PC-3 (cell line): ENCODE measurements around the gene USP9Y.

Experiments
- EZH2 ChIP-seq: fragments of 300-600 bp; sonication (generic); IDR thresholded peaks from one replicate; pipeline ENCODE4 v1.6.1; 2017; ENCODE audit warnings: antibody characterized with exemption, mild to moderate bottlenecking, low read length; ENCODE audit not compliant: unreplicated experiment
- TF ChIP-seq, protein P1 (sequence below): fragments of 300-600 bp; sonication (generic); conservative IDR thresholded peaks from 2 replicates; pipeline ENCODE4 v1.5.1; 2017; ENCODE audit warnings: antibody characterized with exemption, low read depth, mild to moderate bottlenecking, low read length

DNA sequence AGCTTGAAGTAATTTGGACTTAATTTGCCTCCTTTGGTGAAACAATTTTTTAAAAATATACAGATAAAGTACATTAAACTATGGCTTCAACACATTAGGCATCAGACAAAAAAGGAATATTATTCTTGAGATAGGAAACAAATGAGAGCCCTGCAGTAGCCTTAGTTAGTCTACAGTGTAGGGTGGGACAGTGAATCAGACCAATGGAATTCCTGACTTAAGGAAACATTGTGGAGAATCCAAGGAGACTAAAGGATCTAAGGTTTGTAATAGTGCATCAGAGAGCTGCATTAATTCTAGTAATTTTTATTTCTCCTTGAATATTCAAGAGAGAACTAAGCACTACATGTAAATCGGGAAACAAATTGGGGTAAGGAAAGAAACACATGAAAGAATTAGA lies 125.8 kb downstream of the USP9Y start:
- TF ChIP-seq, protein P1, sequence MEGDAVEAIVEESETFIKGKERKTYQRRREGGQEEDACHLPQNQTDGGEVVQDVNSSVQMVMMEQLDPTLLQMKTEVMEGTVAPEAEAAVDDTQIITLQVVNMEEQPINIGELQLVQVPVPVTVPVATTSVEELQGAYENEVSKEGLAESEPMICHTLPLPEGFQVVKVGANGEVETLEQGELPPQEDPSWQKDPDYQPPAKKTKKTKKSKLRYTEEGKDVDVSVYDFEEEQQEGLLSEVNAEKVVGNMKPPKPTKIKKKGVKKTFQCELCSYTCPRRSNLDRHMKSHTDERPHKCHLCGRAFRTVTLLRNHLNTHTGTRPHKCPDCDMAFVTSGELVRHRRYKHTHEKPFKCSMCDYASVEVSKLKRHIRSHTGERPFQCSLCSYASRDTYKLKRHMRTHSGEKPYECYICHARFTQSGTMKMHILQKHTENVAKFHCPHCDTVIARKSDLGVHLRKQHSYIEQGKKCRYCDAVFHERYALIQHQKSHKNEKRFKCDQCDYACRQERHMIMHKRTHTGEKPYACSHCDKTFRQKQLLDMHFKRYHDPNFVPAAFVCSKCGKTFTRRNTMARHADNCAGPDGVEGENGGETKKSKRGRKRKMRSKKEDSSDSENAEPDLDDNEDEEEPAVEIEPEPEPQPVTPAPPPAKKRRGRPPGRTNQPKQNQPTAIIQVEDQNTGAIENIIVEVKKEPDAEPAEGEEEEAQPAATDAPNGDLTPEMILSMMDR: no peak
- TF ChIP-seq EZH2: no peak
